Memory B cell (primary cell): Measurements from ENCODE around the gene SFR1.
A peak's percentile ranks its signal among the peaks of the same experiment; 100 is the strongest.

Source experiments
- ATAC-seq: fragments of 150-1000 bp; cut with Tn5 transposase; 2 replicates; pipeline ENCODE4 v1.10.0; 2021; ENCODE audit warnings: low read depth, mild to moderate bottlenecking, moderate library complexity
- DNase-seq, 2 donors: peaks; one replicate each; pipeline ENCODE4 v3.0.0; 2022; ENCODE audit warnings: low spot score in 2 of 2
- H3K27ac Mint-ChIP-seq: one replicate; pipeline ENCODE4 v1.8.0; 2022; ENCODE audit warnings: mild to moderate bottlenecking, moderate library complexity, mixed read lengths
- H3K27me3 Mint-ChIP-seq: one replicate; pipeline ENCODE4 v1.8.0; 2022; ENCODE audit warnings: mixed read lengths
- H3K36me3 Mint-ChIP-seq: one replicate; pipeline ENCODE4 v1.8.0; 2022; ENCODE audit warnings: mild to moderate bottlenecking, mixed read lengths
- H3K4me1 Mint-ChIP-seq: one replicate; pipeline ENCODE4 v1.8.0; 2022; ENCODE audit warnings: mixed read lengths
- H3K4me3 Mint-ChIP-seq: one replicate; pipeline ENCODE4 v1.8.0; 2022; ENCODE audit warnings: mild to moderate bottlenecking, moderate library complexity, mixed read lengths
- H3K9me3 Mint-ChIP-seq: one replicate; pipeline ENCODE4 v1.8.0; 2022; ENCODE audit warnings: mixed read lengths

The SFR1 gene

GRCh38 chr10:104096692-104097091, 25.3 kb upstream of the SFR1 start:
- peaks cover 3% of the 10 kb centered on the region for H3K27me3 Mint-ChIP-seq
- peaks cover 1% of the 10 kb centered on the region for H3K36me3 Mint-ChIP-seq
- H3K4me1 Mint-ChIP-seq = no peaks in the 10 kb centered on the region
- no peak overlapping the region for H3K4me3 Mint-ChIP-seq
- no peak overlapping the region for H3K27ac Mint-ChIP-seq
- DNase-seq (no peak), ATAC-seq (no peak)
- H3K9me3 Mint-ChIP-seq = no peaks in the 10 kb centered on the region

DNA sequence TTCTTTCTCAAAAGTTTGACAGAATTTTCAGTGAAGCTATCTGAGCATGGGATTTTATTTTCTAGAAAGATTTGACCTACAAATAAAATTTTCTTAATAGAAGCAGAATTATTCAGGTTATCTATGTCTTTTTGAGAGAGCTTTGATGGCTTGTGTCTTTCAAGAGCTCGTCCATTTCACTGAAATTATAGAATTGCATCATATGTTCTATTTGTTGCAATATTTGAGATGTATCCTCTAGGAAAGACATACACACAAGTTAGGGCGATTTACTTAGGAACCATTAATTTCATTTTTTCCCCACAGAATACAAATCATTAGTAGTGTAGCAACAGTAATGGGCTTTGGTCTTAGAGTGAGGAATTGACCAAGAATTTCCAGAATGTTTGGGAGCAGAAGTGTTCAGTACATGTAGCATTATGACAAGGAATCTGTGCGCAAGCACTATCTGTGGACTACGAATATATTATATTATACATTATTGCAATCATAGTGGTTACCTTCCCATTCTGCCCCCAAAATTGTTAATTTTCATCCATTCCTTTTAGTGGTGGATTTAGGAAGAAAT, 23.5 kb upstream of the SFR1 start:
- DNase-seq (no peak), ATAC-seq (no peak)
- H3K4me3 Mint-ChIP-seq = no peak overlapping the region
- H3K4me1 Mint-ChIP-seq = no peaks in the 10 kb centered on the region
- no peaks in the 10 kb centered on the region for H3K9me3 Mint-ChIP-seq
- H3K27me3 Mint-ChIP-seq = peaks cover 3% of the 10 kb centered on the region
- no peak overlapping the region for H3K27ac Mint-ChIP-seq
- peaks cover 1% of the 10 kb centered on the region for H3K36me3 Mint-ChIP-seq

DNA sequence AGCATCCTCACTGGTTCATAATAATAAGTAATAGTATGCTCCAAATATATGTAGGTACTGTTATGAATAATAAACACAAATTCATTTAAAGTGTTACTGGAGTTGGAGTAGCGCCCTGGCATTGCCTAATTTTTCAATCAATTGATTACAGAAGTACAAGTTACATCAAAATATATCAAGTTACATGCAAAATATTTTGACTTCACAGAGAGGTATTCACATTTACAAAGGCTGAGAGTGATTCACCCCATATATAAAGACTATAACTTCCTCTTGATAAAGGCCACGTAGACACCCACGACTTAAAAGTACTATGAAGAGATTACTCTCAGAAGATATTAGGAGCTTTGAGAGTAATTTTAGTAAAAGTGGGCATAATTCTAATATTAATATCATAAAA, 22.7 kb upstream of the SFR1 start:
- Mint-ChIP-seq H3K4me1 (no peaks in the 10 kb centered on the region), H3K27ac (no peak overlapping the region), H3K27me3 (peaks cover 3% of the 10 kb centered on the region), H3K4me3 (no peak overlapping the region), H3K36me3 (peaks cover 1% of the 10 kb centered on the region), H3K9me3 (no peaks in the 10 kb centered on the region)
- ATAC-seq (no peak), DNase-seq (no peak)

- no peak for ATAC-seq
- DNase-seq = no peak
- Mint-ChIP-seq H3K27ac (no peak overlapping the region), H3K9me3 (no peaks in the 10 kb centered on the region), H3K36me3 (peaks cover 1% of the 10 kb centered on the region), H3K4me3 (no peak overlapping the region), H3K27me3 (peaks cover 3% of the 10 kb centered on the region), H3K4me1 (no peaks in the 10 kb centered on the region)
Measured at GRCh38 chr10:104099941-104100340, 22.0 kb upstream of the SFR1 start.

- DNase-seq (no peak), ATAC-seq (no peak)
- H3K9me3 Mint-ChIP-seq = no peaks in the 10 kb centered on the region
- no peak overlapping the region for H3K4me3 Mint-ChIP-seq
- no peaks in the 10 kb centered on the region for H3K4me1 Mint-ChIP-seq
- H3K27ac Mint-ChIP-seq = no peak overlapping the region
- H3K27me3 Mint-ChIP-seq = peaks cover 3% of the 10 kb centered on the region
- peaks cover 1% of the 10 kb centered on the region for H3K36me3 Mint-ChIP-seq
Measured at GRCh38 chr10:104100795-104101194, 21.2 kb upstream of the SFR1 start.

GRCh38 chr10:104101902-104102301, 20.1 kb upstream of the SFR1 start:
- Mint-ChIP-seq H3K4me1 (no peaks in the 10 kb centered on the region), H3K4me3 (no peak overlapping the region), H3K27me3 (peaks cover 3% of the 10 kb centered on the region), H3K36me3 (no peaks in the 10 kb centered on the region), H3K9me3 (no peaks in the 10 kb centered on the region), H3K27ac (no peak overlapping the region)
- DNase-seq (no peak), ATAC-seq (no peak)

DNA sequence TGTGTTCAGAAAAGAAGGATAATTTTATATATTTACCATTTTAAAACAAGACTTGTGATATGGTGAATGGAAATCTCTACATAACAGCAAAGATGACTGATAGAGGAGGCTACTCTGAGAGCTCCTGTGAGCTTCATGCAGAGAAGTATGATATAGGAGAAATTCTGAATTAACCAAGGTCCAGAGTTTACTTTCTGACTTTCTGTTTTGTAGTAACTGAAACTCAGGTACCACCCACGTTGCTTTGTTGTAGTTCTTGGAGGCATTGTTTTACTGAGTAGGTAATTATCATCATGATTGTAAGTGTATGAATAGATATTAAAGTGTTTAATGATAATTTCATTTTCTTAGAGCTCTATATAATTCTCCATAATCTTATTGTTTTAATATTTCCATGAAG, 18.0 kb upstream of the SFR1 start:
- H3K27me3 Mint-ChIP-seq = peaks cover 2% of the 10 kb centered on the region
- no peaks in the 10 kb centered on the region for H3K36me3 Mint-ChIP-seq
- no peak for DNase-seq
- no peak overlapping the region for H3K4me3 Mint-ChIP-seq
- no peaks in the 10 kb centered on the region for H3K9me3 Mint-ChIP-seq
- ATAC-seq = no peak
- H3K4me1 Mint-ChIP-seq = no peaks in the 10 kb centered on the region
- no peak overlapping the region for H3K27ac Mint-ChIP-seq

DNA sequence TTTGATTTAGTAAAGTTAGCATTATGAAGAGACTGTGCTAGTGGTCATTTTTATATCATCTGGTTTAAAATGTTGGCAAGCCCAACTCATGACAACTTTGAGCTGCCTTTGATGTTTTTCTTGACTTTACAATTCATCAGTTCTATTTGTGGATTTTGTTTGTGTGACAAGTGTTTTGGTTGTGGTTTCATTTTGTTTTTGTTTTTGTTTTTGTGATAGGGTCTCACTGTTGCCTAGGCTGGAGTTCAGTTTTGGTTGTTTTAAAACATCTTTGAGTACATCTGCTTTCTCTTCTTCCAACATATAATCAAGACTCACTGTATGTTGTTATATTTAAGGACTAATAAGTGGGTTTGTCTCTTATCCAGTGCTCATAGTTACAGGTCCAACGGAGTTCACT, 17.6 kb upstream of the SFR1 start:
- DNase-seq = no peak
- H3K4me3 Mint-ChIP-seq = no peak overlapping the region
- H3K36me3 Mint-ChIP-seq = no peaks in the 10 kb centered on the region
- H3K27me3 Mint-ChIP-seq = peaks cover 1% of the 10 kb centered on the region
- no peak overlapping the region for H3K27ac Mint-ChIP-seq
- no peaks in the 10 kb centered on the region for H3K4me1 Mint-ChIP-seq
- no peak for ATAC-seq
- H3K9me3 Mint-ChIP-seq = no peaks in the 10 kb centered on the region

- ATAC-seq (no peak), DNase-seq (no peak)
- H3K27me3 Mint-ChIP-seq = peaks cover 1% of the 10 kb centered on the region
- no peak overlapping the region for H3K4me3 Mint-ChIP-seq
- no peaks in the 10 kb centered on the region for H3K9me3 Mint-ChIP-seq
- no peak overlapping the region for H3K27ac Mint-ChIP-seq
- no peaks in the 10 kb centered on the region for H3K36me3 Mint-ChIP-seq
- no peaks in the 10 kb centered on the region for H3K4me1 Mint-ChIP-seq
Measured at GRCh38 chr10:104104926-104105325, 17.0 kb upstream of the SFR1 start.

GRCh38 chr10:104109908-104110662, 11.9 kb upstream of the SFR1 start:
- DNase-seq (no peak), ATAC-seq (no peak)
- Mint-ChIP-seq H3K27me3 (peaks cover 8% of the 10 kb centered on the region), H3K36me3 (no peaks in the 10 kb centered on the region), H3K27ac (no peak overlapping the region), H3K4me1 (peaks cover 3% of the 10 kb centered on the region), H3K9me3 (no peaks in the 10 kb centered on the region), H3K4me3 (no peak overlapping the region)

- Mint-ChIP-seq H3K27me3 (peaks cover 8% of the 10 kb centered on the region), H3K9me3 (no peaks in the 10 kb centered on the region), H3K4me3 (no peak overlapping the region), H3K36me3 (no peaks in the 10 kb centered on the region), H3K4me1 (peaks cover 3% of the 10 kb centered on the region), H3K27ac (no peak overlapping the region)
- DNase-seq (no peak), ATAC-seq (no peak)
Measured at GRCh38 chr10:104113376-104113956, 8.5 kb upstream of the SFR1 start.

GRCh38 chr10:104117839-104118323, 4.1 kb upstream of the SFR1 start:
- no peaks in the 10 kb centered on the region for H3K27me3 Mint-ChIP-seq
- ATAC-seq (no peak), DNase-seq (no peak)
- H3K4me1 Mint-ChIP-seq = peaks cover 5% of the 10 kb centered on the region
- no peak overlapping the region for H3K27ac Mint-ChIP-seq
- H3K4me3 Mint-ChIP-seq = no peak overlapping the region
- H3K9me3 Mint-ChIP-seq = no peaks in the 10 kb centered on the region
- no peaks in the 10 kb centered on the region for H3K36me3 Mint-ChIP-seq

GRCh38 chr10:104119996-104120395, 2.0 kb upstream of the SFR1 start:
- no peaks in the 10 kb centered on the region for H3K9me3 Mint-ChIP-seq
- H3K36me3 Mint-ChIP-seq = no peaks in the 10 kb centered on the region
- H3K27me3 Mint-ChIP-seq = no peaks in the 10 kb centered on the region
- peaks cover 5% of the 10 kb centered on the region for H3K4me1 Mint-ChIP-seq
- peak overlapping the region; percentile 100 for H3K27ac Mint-ChIP-seq
- ATAC-seq (no peak), DNase-seq (no peak)
- H3K4me3 Mint-ChIP-seq = no peak overlapping the region

GRCh38 chr10:104120512-104120902, 1.5 kb upstream of the SFR1 start:
- Mint-ChIP-seq H3K4me3 (peak overlapping the region; percentile 88), H3K36me3 (no peaks in the 10 kb centered on the region), H3K27ac (peak overlapping the region; percentile 100), H3K4me1 (peaks cover 5% of the 10 kb centered on the region), H3K9me3 (no peaks in the 10 kb centered on the region), H3K27me3 (no peaks in the 10 kb centered on the region)
- no peak for DNase-seq
- no peak for ATAC-seq
